Measurements from ENCODE around the gene LIPC.

LIPC gene
- total RNA-seq = 0.24 to 2.0 (median 0.44) reads per million in 4 donors

- no peak for DNase-seq
These were observed at the start of gene LIPC for GRCh38 chr15:58431221-58432149. Gene LIPC (plus strand): TSS chr15:58431991. CDS start chr15:58432033, 42 bp downstream.

GRCh38 chr15:58383876-58384275, 47.9 kb upstream of the LIPC start:
- DNase-seq = peak in 1 of 5 donors; percentile 3

GRCh38 chr15:58384667-58385066, 47.1 kb upstream of the LIPC start:
- DNase-seq = no peak

- DNase-seq = no peak
These were observed 45.7 kb upstream of the LIPC start for GRCh38 chr15:58386081-58386480.

- DNase-seq = no peak
These were observed 45.1 kb upstream of the LIPC start for GRCh38 chr15:58386641-58387040.

- DNase-seq = no peak
These were observed 44.7 kb upstream of the LIPC start for GRCh38 chr15:58387130-58387529.

- no peak for DNase-seq
These were observed 43.6 kb upstream of the LIPC start for GRCh38 chr15:58388211-58388610.

GRCh38 chr15:58390118-58390517, 41.7 kb upstream of the LIPC start:
- DNase-seq = no peak

GRCh38 chr15:58390655-58391054, 41.1 kb upstream of the LIPC start:
- no peak for DNase-seq

- no peak for DNase-seq
These were observed 40.7 kb upstream of the LIPC start for GRCh38 chr15:58391088-58391487.

GRCh38 chr15:58392141-58392540, 39.6 kb upstream of the LIPC start:
- no peak for DNase-seq

- DNase-seq = no peak
These were observed 39.1 kb upstream of the LIPC start for GRCh38 chr15:58392611-58393161.

GRCh38 chr15:58393241-58393662, 38.5 kb upstream of the LIPC start:
- DNase-seq = no peak

- DNase-seq = no peak
These were observed 35.6 kb upstream of the LIPC start for GRCh38 chr15:58396181-58396580.

GRCh38 chr15:58398071-58398470, 33.7 kb upstream of the LIPC start:
- no peak for DNase-seq

- no peak for DNase-seq
These were observed 33.1 kb upstream of the LIPC start for GRCh38 chr15:58398643-58399042.

GRCh38 chr15:58399739-58400138, 32.1 kb upstream of the LIPC start:
- DNase-seq = no peak

GRCh38 chr15:58401276-58401675, 30.5 kb upstream of the LIPC start:
- DNase-seq = no peak

- no peak for DNase-seq
These were observed 29.7 kb upstream of the LIPC start for GRCh38 chr15:58401991-58402649.

GRCh38 chr15:58403581-58403980, 28.2 kb upstream of the LIPC start:
- no peak for DNase-seq

- no peak for DNase-seq
These were observed 27.8 kb upstream of the LIPC start for GRCh38 chr15:58404020-58404419.

GRCh38 chr15:58404722-58405121, 27.1 kb upstream of the LIPC start:
- DNase-seq = no peak

GRCh38 chr15:58405865-58406264, 25.9 kb upstream of the LIPC start:
- DNase-seq = no peak

- DNase-seq = no peak
These were observed 25.0 kb upstream of the LIPC start for GRCh38 chr15:58406811-58407210.

All from T-helper 1 cell (primary cell).